H1 (cell line): Measurements from ENCODE around the gene ARHGAP21. TPM values are rescaled to one million over a fixed set of nuclear protein-coding genes. Genes with fewer than 3 reads are reported as not detected.

Experiments
- CTCF ChIA-PET: fragments of 300-600 bp; sonication (Branson Sonifier 250); formaldehyde crosslinking; loops from one replicate; lab custom pipeline; 2021; ENCODE audit not compliant: partially characterized antibody; lab: Charles Lee
- POLR2A ChIA-PET: fragments of 300-600 bp; sonication (Branson Sonifier 250); formaldehyde crosslinking; loops from one replicate; lab custom pipeline; 2021; ENCODE audit warnings: inconsistent platforms; ENCODE audit not compliant: partially characterized antibody; lab: Charles Lee
- DNase-seq, 2 experiments: peaks; one replicate each; pipeline versions ENCODE4 v3.0.0 to v3.0.0-alpha.2; 2010 to 2022; ENCODE audit warnings: low spot score in 2 of 2, low read depth in 1 of 2, mixed read lengths in 1 of 2
- FAIRE-seq: peaks from 2 replicates; lab custom pipeline; 2011; peaks lifted over from hg19 to GRCh38; lab: Jason Lieb, UNC
- H2AFZ ChIP-seq: 2 replicates; pipeline ENCODE4 v1.8.1; 2012; ENCODE audit warnings: low read length, inconsistent platforms
- H2AK5ac ChIP-seq: 2 replicates; pipeline ENCODE4 v1.6.1; 2013; ENCODE audit warnings: low read depth, low read length
- H2BK120ac ChIP-seq: replicated peaks from 2 replicates; pipeline ENCODE3; 2013; ENCODE audit warnings: low read depth, low read length, inconsistent platforms
- H2BK12ac ChIP-seq: 2 replicates; pipeline ENCODE4 v1.6.1; 2013; ENCODE audit warnings: low read depth, low read length
- H2BK15ac ChIP-seq: 2 replicates; pipeline ENCODE4 v1.6.1; 2013; ENCODE audit warnings: low read length
- H2BK20ac ChIP-seq: 2 replicates; pipeline ENCODE4 v1.6.1; 2013; ENCODE audit warnings: low read length
- H2BK5ac ChIP-seq: 2 replicates; pipeline ENCODE4 v1.6.1; 2013; ENCODE audit warnings: low read depth, low read length
- H3K14ac ChIP-seq: 2 replicates; pipeline ENCODE4 v1.6.1; 2013; ENCODE audit warnings: inconsistent platforms; ENCODE audit not compliant: insufficient read length
- H3K18ac ChIP-seq: 2 replicates; pipeline ENCODE4 v1.6.1; 2013; ENCODE audit warnings: low read length; ENCODE audit errors: extremely low read depth
- H3K23ac ChIP-seq: 2 replicates; pipeline ENCODE4 v1.6.1; 2013; ENCODE audit warnings: inconsistent platforms; ENCODE audit not compliant: insufficient read length
- H3K23me2 ChIP-seq: 2 replicates; pipeline ENCODE4 v1.6.1; 2013; ENCODE audit warnings: low read depth, low read length
- H3K27ac ChIP-seq: 2 replicates; pipeline ENCODE4 v1.6.1; 2011; ENCODE audit warnings: low read depth, low read length, inconsistent platforms
- H3K27me3 ChIP-seq, 4 experiments: replicated peaks in 1 of 4; 1 replicate in 1 of 4; 2 replicates in 3 of 4; pipeline versions ENCODE4 v1.6.1 to v1.8.1; 2011 to 2013; ENCODE audit warnings: low read length in 3 of 4, mild to moderate bottlenecking in 3 of 4, inconsistent platforms in 2 of 4, mixed read lengths in 2 of 4, moderate library complexity in 1 of 4; ENCODE audit not compliant: control insufficient read depth in 3 of 4, insufficient read depth in 3 of 4; ENCODE audit errors: extremely low read depth in 1 of 4
- H3K36me3 ChIP-seq, 4 experiments: 2 replicates each; pipeline versions ENCODE4 v1.6.1 to v1.8.1; 2011 to 2013; ENCODE audit warnings: mild to moderate bottlenecking in 4 of 4, low read length in 3 of 4, moderate library complexity in 2 of 4, control low read depth in 1 of 4, inconsistent platforms in 1 of 4; ENCODE audit not compliant: insufficient read depth in 4 of 4, control insufficient read depth in 2 of 4
- H3K4ac ChIP-seq: replicated peaks from 2 replicates; pipeline ENCODE3; 2013; ENCODE audit warnings: low read length, low read depth, mixed read lengths, inconsistent platforms; ENCODE audit not compliant: insufficient read length
- H3K4me1 ChIP-seq, 4 experiments: replicated peaks in 1 of 4; 1 replicate in 1 of 4; 2 replicates in 3 of 4; pipeline versions ENCODE4 v1.6.1 to v1.8.1; 2011 to 2013; ENCODE audit warnings: low read length in 3 of 4, inconsistent platforms in 2 of 4, mixed read lengths in 1 of 4; ENCODE audit not compliant: insufficient read depth in 4 of 4, control insufficient read depth in 3 of 4
- H3K4me2 ChIP-seq, 2 experiments: 2 replicates each; pipeline versions ENCODE4 v1.6.1 to v1.8.1; 2011 to 2013; ENCODE audit warnings: low read depth in 2 of 2, low read length in 2 of 2, control low read depth in 1 of 2, inconsistent platforms in 1 of 2, mild to moderate bottlenecking in 1 of 2; ENCODE audit not compliant: insufficient read depth in 1 of 2
- H3K4me3 ChIP-seq, 4 experiments: fragments of 200-600, 300-600 bp in 1 of 4; sonication (generic), shearing (Covaris generic), sonication (Bioruptor Twin) in 1 of 4; 2 replicates each; pipeline versions ENCODE4 v1.5.1 to v1.8.1; 2011 to 2016; ENCODE audit warnings: low read length in 4 of 4, low read depth in 3 of 4, control low read depth in 2 of 4, inconsistent platforms in 2 of 4, mild to moderate bottlenecking in 2 of 4, mixed read lengths in 1 of 4, moderate library complexity in 1 of 4; ENCODE audit not compliant: insufficient read depth in 2 of 4; ENCODE audit errors: extremely low read depth in 1 of 4
- H3K56ac ChIP-seq: replicated peaks from 2 replicates; pipeline ENCODE3; 2013; ENCODE audit warnings: low read depth, mild to moderate bottlenecking, mixed read lengths, low read length, inconsistent platforms; ENCODE audit not compliant: insufficient read length
- H3K79me1 ChIP-seq: 2 replicates; pipeline ENCODE4 v1.6.1; 2013; ENCODE audit warnings: low read depth, low read length, control low read depth
- H3K79me2 ChIP-seq, 2 experiments: 2 replicates each; pipeline versions ENCODE4 v1.6.1 to v1.8.1; 2012 to 2013; ENCODE audit warnings: low read length in 2 of 2, mild to moderate bottlenecking in 2 of 2, inconsistent platforms in 1 of 2; ENCODE audit not compliant: insufficient read depth in 2 of 2, control insufficient read depth in 1 of 2
- H3K9ac ChIP-seq, 4 experiments: replicated peaks in 1 of 4; 1 replicate in 1 of 4; 2 replicates in 3 of 4; pipeline versions ENCODE4 v1.6.1 to v1.8.1; 2011 to 2013; ENCODE audit warnings: low read depth in 3 of 4, low read length in 3 of 4, control low read depth in 2 of 4, mild to moderate bottlenecking in 2 of 4, moderate library complexity in 2 of 4, inconsistent platforms in 1 of 4; ENCODE audit errors: extremely low read depth in 1 of 4
- H3K9me3 ChIP-seq, 2 experiments: 2 replicates each; pipeline versions ENCODE4 v1.6.1 to v1.8.1; 2012 to 2013; ENCODE audit warnings: mild to moderate bottlenecking in 2 of 2, moderate library complexity in 2 of 2, control low read depth in 1 of 2, inconsistent platforms in 1 of 2, low read depth in 1 of 2, low read length in 1 of 2, mixed read lengths in 1 of 2; ENCODE audit not compliant: insufficient read depth in 2 of 2
- H4K20me1 ChIP-seq, 2 experiments: replicated peaks in 1 of 2; 2 replicates each; pipeline versions ENCODE3 to v1.8.1; 2011 to 2013; ENCODE audit warnings: inconsistent platforms in 2 of 2, low read length in 2 of 2, mild to moderate bottlenecking in 1 of 2; ENCODE audit not compliant: insufficient read depth in 2 of 2, control insufficient read depth in 1 of 2
- H4K5ac ChIP-seq: 2 replicates; pipeline ENCODE4 v1.6.1; 2013; ENCODE audit warnings: low read length, low read depth, mixed read lengths, inconsistent platforms; ENCODE audit not compliant: insufficient read length
- H4K8ac ChIP-seq: 2 replicates; pipeline ENCODE4 v1.8.0; 2013; ENCODE audit warnings: mild to moderate bottlenecking, moderate library complexity, low read length, inconsistent platforms; ENCODE audit not compliant: insufficient read depth; ENCODE audit errors: extremely low read depth
- H4K91ac ChIP-seq: replicated peaks from 2 replicates; pipeline ENCODE3; 2013; ENCODE audit warnings: low read length, mixed read lengths, inconsistent platforms; ENCODE audit not compliant: insufficient read length
- WGBS, 2 experiments: shearing (Covaris generic) in 1 of 2; methylation state at CpG; one replicate each; pipeline versions ENCODE4 v1.1.6 to v1.1.7; 2013 to 2015; ENCODE audit warnings: low lambda C conversion rate in 2 of 2, mixed read lengths in 2 of 2, inconsistent platforms in 1 of 2, low coverage in 1 of 2, missing lambda C conversion rate in 1 of 2; ENCODE audit not compliant: insufficient replicate concordance in 2 of 2, insufficient coverage in 1 of 2, insufficient read length in 1 of 2; ENCODE audit errors: extremely low coverage in 1 of 2, missing lambda C conversion rate in 1 of 2; 5-methylcytosine and 5-hydroxymethylcytosine counted together
- polyA plus RNA-seq, 7 experiments: library from polyadenylated mRNA; depleted of rRNA in 3 of 7; stranded (reverse) in 5 of 7; unstranded in 2 of 7; fragments of >200 nt in 5 of 7; fragments of 200-250 nt in 2 of 7; gene quantifications; 1 replicate in 5 of 7; 2 replicates in 1 of 7; 4 replicates in 1 of 7; pipeline versions ENCODE4 v1.2.1 to v1.2.3, GENCODE V29; 2011 to 2013; ENCODE audit warnings: missing spikeins in 2 of 7, mixed read lengths in 2 of 7
- total RNA-seq: library from RNA; stranded (reverse); fragmentation: NEBNext Ultra II Directional; extraction: Animal tissue kit (Norgen Biotek cat#: 25700); gene quantifications from 2 replicates; pipeline ENCODE4 v1.2.1, GENCODE V29; 2021

The ARHGAP21 gene
- total and polyA plus RNA-seq, 2 of the 8 experiments (the other 6 are each of a cell fraction or from before 2014, with no cell fraction given): 14.4 to 35.3 TPM

- ChIA-PET CTCF (no interaction called here), POLR2A (no interaction called here)
- Histone ChIP-seq H3K23ac (no peak overlapping the region), H3K4me2 (no peak overlapping the region), H3K4me3 (no peak overlapping the region), H3K79me2 (no peaks in the 10 kb centered on the region), H4K8ac (no peak overlapping the region), H3K23me2 (no peaks in the 10 kb centered on the region), H3K4me1 (no peaks in the 10 kb centered on the region), H2BK20ac (peak overlapping the region; percentile 49; the same call in 1 of the 2 replicates), H3K27ac (no peak overlapping the region), H3K18ac (no peak overlapping the region), H4K5ac (no peak overlapping the region), H2BK15ac (no peak overlapping the region), H2AK5ac (no peak overlapping the region), H2BK12ac (peak overlapping the region; percentile 46; the same call in 1 of the 2 replicates), H3K36me3 (no peaks in the 10 kb centered on the region), H2BK120ac (no peak overlapping the region), H2AFZ (peak overlapping the region; percentile 40; the same call in 1 of the 2 replicates), H3K9ac (no peak overlapping the region), H4K20me1 (no peaks in the 10 kb centered on the region), H2BK5ac (no peak overlapping the region; the same call in 1 of the 2 replicates), H3K79me1 (no peaks in the 10 kb centered on the region), H3K56ac (no peak overlapping the region), H3K14ac (no peak overlapping the region), H3K4ac (no peak overlapping the region), H3K27me3 (no peaks in the 10 kb centered on the region), H4K91ac (peak overlapping the region; percentile 1), H3K9me3 (no peaks in the 10 kb centered on the region)
- DNase-seq: peak in 1 of 2 experiments; percentile 8
- 92% methylated on average over 1 of the region's 1 CpG; no CpG with 5 or more reads in 1 of the 2 experiments for WGBS, 2 experiments
- no peak for FAIRE-seq
Observed at GRCh38 chr10:24756283-24756682, 32.6 kb upstream of the ARHGAP21 start.
